ENCODE data around the gene CTNNBIP1. TPM values are rescaled to one million over a fixed set of nuclear protein-coding genes. Genes with fewer than 3 reads are reported as not detected.

The CTNNBIP1 gene
- total RNA-seq, 1 donor from 2014 or later: 75.5 TPM

GRCh38 chr1:9871707-9872425, 38.2 kb downstream of the CTNNBIP1 start:
- no peak for TF ChIP-seq CTCF (conservative IDR thresholded peaks at IDR 0.05)
- H3K36me3 Mint-ChIP-seq (ENCODE audit: low read depth): no peaks in the 10 kb centered on the region
- H3K27me3 Mint-ChIP-seq (ENCODE audit: low read depth): no peaks in the 10 kb centered on the region
- H3K27ac Mint-ChIP-seq (ENCODE audit: unreplicated experiment): peak overlapping the region; percentile 43
- no peak for DNase-seq (ENCODE audit: low read depth, low spot score)
- H3K9me3 Mint-ChIP-seq: no peaks in the 10 kb centered on the region
- peaks cover 24% of the 10 kb centered on the region for H3K4me1 Mint-ChIP-seq
- H3K4me3 Mint-ChIP-seq: no peak overlapping the region

DNA sequence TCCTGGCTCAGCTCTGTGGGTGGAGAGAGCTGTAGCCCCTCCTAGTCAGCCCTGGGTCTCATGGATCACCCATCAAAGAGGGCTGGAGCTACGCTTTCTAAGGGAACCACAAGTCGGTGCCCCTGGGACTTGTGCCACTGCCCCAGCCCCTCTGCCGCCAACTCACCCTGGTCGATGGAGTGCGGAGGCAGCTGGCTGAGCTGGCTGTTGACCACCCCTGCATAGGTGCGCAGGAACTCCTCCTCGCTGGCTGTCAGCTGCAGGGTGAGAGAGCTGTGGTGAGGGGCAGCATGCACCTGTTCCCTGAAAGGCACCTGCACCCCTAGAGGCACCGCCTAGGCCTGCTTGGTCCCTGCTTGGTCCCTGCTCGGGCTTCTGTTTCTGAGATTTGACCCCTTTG, 39.0 kb downstream of the CTNNBIP1 start:
- Mint-ChIP-seq H3K27ac (ENCODE audit: unreplicated experiment) (no peak overlapping the region), H3K4me1 (peaks cover 24% of the 10 kb centered on the region), H3K27me3 (ENCODE audit: low read depth) (no peaks in the 10 kb centered on the region), H3K9me3 (no peaks in the 10 kb centered on the region), H3K36me3 (ENCODE audit: low read depth) (no peaks in the 10 kb centered on the region), H3K4me3 (no peak overlapping the region)
- DNase-seq (ENCODE audit: low read depth, low spot score): no peak
- no peak for TF ChIP-seq CTCF (conservative IDR thresholded peaks at IDR 0.05)

DNA sequence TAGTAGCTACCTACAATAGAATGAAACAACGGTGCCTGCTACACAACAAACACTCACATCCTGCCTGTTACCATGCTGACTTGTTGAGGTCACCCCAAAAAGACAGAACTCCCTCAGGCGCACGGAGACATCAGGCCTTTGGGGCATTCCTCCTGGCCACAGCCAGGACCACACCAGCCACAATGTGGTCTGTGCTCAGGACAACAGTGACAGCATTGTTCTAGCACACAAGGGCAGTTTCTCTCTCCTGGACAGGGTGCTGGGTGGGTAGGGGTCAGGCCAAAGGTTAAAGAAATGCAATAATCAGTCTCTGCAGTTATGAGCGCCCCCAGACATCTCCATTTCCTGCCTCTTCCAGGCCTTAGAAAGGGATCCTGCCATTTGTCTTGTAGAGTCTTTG, 39.5 kb downstream of the CTNNBIP1 start:
- Mint-ChIP-seq H3K27me3 (ENCODE audit: low read depth) (no peaks in the 10 kb centered on the region), H3K4me1 (peaks cover 22% of the 10 kb centered on the region)

GRCh38 chr1:9869831-9870251, 40.2 kb downstream of the CTNNBIP1 start:
- no peak overlapping the region for H3K4me3 Mint-ChIP-seq
- peaks cover 16% of the 10 kb centered on the region for H3K4me1 Mint-ChIP-seq
- no peak for TF ChIP-seq CTCF (conservative IDR thresholded peaks at IDR 0.05)
- no peaks in the 10 kb centered on the region for H3K9me3 Mint-ChIP-seq
- no peak overlapping the region for H3K27ac Mint-ChIP-seq (ENCODE audit: unreplicated experiment)
- no peak for DNase-seq (ENCODE audit: low read depth, low spot score)
- H3K27me3 Mint-ChIP-seq (ENCODE audit: low read depth): no peaks in the 10 kb centered on the region
- H3K36me3 Mint-ChIP-seq (ENCODE audit: low read depth): no peaks in the 10 kb centered on the region

More for the DNA sequence above, 39.5 kb downstream of the CTNNBIP1 start:
- H3K36me3 Mint-ChIP-seq (ENCODE audit: low read depth): no peaks in the 10 kb centered on the region
- no peak overlapping the region for H3K27ac Mint-ChIP-seq (ENCODE audit: unreplicated experiment)
- DNase-seq (ENCODE audit: low read depth, low spot score): no peak
- no peak for TF ChIP-seq CTCF (conservative IDR thresholded peaks at IDR 0.05)
- no peaks in the 10 kb centered on the region for H3K9me3 Mint-ChIP-seq
- no peak overlapping the region for H3K4me3 Mint-ChIP-seq

GRCh38 chr1:9868244-9868590, 41.9 kb downstream of the CTNNBIP1 start:
- H3K9me3 Mint-ChIP-seq: no peaks in the 10 kb centered on the region
- no peak overlapping the region for H3K4me3 Mint-ChIP-seq
- H3K27me3 Mint-ChIP-seq (ENCODE audit: low read depth): no peaks in the 10 kb centered on the region
- TF ChIP-seq CTCF (conservative IDR thresholded peaks at IDR 0.05): no peak
- no peak overlapping the region for H3K27ac Mint-ChIP-seq (ENCODE audit: unreplicated experiment)
- DNase-seq (ENCODE audit: low read depth, low spot score): no peak
- peaks cover 13% of the 10 kb centered on the region for H3K4me1 Mint-ChIP-seq
- H3K36me3 Mint-ChIP-seq (ENCODE audit: low read depth): no peaks in the 10 kb centered on the region

Data from neural crest cell (in vitro differentiated cells).